Middle frontal gyrus (tissue), 1 donor: ENCODE data around the gene UBASH3A.
A peak's percentile ranks its signal among the peaks of the same experiment; 100 is the strongest.

Source experiments
- DNase-seq: peaks from one replicate; pipeline ENCODE4 v3.0.0-alpha.2; 2015; ENCODE audit warnings: low spot score; ENCODE audit errors: extremely low spot score

Gene UBASH3A

GRCh38 chr21:42486072-42486471 is 82.4 kb downstream of the UBASH3A start:
- no peak for DNase-seq

GRCh38 chr21:42486531-42486930 is 82.8 kb downstream of the UBASH3A start:
- DNase-seq, result no peak

- DNase-seq, result no peak
Observed at GRCh38 chr21:42489006-42489563, 85.4 kb downstream of the UBASH3A start.

GRCh38 chr21:42489991-42490390 is 86.3 kb downstream of the UBASH3A start:
- DNase-seq, result no peak

- DNase-seq, result no peak
Observed at GRCh38 chr21:42490720-42491119, 87.0 kb downstream of the UBASH3A start.

- DNase-seq, result no peak
Observed at GRCh38 chr21:42491328-42491727, 87.6 kb downstream of the UBASH3A start.

GRCh38 chr21:42492201-42492600 is 88.5 kb downstream of the UBASH3A start:
- no peak for DNase-seq

GRCh38 chr21:42493109-42494060 is 89.7 kb downstream of the UBASH3A start:
- no peak for DNase-seq

- DNase-seq, result no peak
Observed at GRCh38 chr21:42495027-42495426, 91.3 kb downstream of the UBASH3A start.

GRCh38 chr21:42495765-42496119 is 92.0 kb downstream of the UBASH3A start:
- no peak for DNase-seq

GRCh38 chr21:42496120-42496838 is 92.6 kb downstream of the UBASH3A start, which contains the start of gene RSPH1:
TSS of gene RSPH1 (minus strand) at chr21:42496224. CDS start at chr21:42496186, 38 bp downstream.
- DNase-seq, result peak; percentile 99

GRCh38 chr21:42496839-42497202 is 93.1 kb downstream of the UBASH3A start:
- no peak for DNase-seq
